Measurements from ENCODE around the gene MTUS2.

The MTUS2 gene

DNA sequence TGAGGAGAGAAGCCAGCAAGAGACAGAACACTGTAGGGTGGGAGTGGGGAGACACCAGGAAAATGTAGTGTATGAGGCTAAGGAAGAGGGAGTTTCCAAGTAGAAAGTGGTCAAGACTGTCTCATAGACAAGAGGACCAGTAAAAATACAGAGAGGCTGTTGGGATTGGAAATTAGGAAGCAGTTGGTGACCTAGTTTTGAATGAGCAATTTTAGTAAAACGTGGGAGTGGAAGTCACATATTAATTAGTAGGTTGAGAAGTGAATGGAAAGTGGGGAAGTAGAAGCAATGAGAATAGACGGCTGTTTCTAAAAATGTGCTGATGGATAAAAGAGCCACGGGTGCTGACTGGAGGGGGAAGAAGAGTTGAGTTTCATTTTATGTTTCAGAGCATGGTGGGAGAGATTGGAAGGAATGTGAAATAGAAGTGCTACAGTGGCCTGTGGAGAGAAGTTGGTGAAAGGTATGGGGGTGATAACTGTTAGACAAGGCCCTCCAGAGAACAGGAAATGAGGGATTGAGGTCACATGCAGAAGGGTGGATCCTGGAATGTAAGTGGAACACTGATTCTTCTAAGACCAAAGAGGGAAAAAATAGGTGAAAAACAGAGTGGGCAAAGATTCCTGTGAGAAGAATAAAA, 247.3 kb downstream of the MTUS2 start:
- Mint-ChIP-seq H3K27ac (no peak overlapping the region), H3K4me1 (no peaks in the 10 kb centered on the region), H3K36me3 (ENCODE audit: low read depth) (no peaks in the 10 kb centered on the region), H3K4me3 (no peak overlapping the region), H3K27me3 (ENCODE audit: low read depth, poor library complexity) (peaks cover 2% of the 10 kb centered on the region), H3K9me3 (peaks cover 12% of the 10 kb centered on the region)
- no peak for DNase-seq
- TF ChIP-seq, protein P1, sequence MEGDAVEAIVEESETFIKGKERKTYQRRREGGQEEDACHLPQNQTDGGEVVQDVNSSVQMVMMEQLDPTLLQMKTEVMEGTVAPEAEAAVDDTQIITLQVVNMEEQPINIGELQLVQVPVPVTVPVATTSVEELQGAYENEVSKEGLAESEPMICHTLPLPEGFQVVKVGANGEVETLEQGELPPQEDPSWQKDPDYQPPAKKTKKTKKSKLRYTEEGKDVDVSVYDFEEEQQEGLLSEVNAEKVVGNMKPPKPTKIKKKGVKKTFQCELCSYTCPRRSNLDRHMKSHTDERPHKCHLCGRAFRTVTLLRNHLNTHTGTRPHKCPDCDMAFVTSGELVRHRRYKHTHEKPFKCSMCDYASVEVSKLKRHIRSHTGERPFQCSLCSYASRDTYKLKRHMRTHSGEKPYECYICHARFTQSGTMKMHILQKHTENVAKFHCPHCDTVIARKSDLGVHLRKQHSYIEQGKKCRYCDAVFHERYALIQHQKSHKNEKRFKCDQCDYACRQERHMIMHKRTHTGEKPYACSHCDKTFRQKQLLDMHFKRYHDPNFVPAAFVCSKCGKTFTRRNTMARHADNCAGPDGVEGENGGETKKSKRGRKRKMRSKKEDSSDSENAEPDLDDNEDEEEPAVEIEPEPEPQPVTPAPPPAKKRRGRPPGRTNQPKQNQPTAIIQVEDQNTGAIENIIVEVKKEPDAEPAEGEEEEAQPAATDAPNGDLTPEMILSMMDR (IDR thresholded peaks at IDR 0.05) = no peak

DNA sequence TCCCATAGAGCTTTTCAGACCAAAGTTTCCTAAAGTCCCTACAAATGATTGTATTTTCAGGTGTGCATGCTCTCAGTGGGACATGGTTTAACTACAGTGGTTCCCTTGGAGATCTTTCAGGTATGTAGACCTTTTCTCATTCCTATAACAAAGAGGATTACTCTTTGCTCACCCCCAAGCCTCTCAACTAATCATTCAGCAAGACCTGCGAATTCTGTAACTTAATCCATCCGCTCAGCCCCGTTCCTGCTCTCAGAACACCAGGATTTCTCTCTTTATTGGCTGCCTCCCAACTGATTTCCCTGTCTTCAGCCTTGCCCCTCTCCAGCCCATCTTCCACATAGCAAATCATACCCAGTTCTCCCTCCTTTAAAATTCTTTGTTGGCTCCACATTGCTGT, 253.6 kb downstream of the MTUS2 start:
- TF ChIP-seq, protein P1 (IDR thresholded peaks at IDR 0.05) = no peak
- no peak overlapping the region for H3K4me3 Mint-ChIP-seq
- peaks cover 2% of the 10 kb centered on the region for H3K27me3 Mint-ChIP-seq (ENCODE audit: low read depth, poor library complexity)
- H3K27ac Mint-ChIP-seq = no peak overlapping the region
- no peak for DNase-seq
- no peaks in the 10 kb centered on the region for H3K36me3 Mint-ChIP-seq (ENCODE audit: low read depth)
- peaks cover 22% of the 10 kb centered on the region for H3K4me1 Mint-ChIP-seq
- peaks cover 19% of the 10 kb centered on the region for H3K9me3 Mint-ChIP-seq

DNA sequence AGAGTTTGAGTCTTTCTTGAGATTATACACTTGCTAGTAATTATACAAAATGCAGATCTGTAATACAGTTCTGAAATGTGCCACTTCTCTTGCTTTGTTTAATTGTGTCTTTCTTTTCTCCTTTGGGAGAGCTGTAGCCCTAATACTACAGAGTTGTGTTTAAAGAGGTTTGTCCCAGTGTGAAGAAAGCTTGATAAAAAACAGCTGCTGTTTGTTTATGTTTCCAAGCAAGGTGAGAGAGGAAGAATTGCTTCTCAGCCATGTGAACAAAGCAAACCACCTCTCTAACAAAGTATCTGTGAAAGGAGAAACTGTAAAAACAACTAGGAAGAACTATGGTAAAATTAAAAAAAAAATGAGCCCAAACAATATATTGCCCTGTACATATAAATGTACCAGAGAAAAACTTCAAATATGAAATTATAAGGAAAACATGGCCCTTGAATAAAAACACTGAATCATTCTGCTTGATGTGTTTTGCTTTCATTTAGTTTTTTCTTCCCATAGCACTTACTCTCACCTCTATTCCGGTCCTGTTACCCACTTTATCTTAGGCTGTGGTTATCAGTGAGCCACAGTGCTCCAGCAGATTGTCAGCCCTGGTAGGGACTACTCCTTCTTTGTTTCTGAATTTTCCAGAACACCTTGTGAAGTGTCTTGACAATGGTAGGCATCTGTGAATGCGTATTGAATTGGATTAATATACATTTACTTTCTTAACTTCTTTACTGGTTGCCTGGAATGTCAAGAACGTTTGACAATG, 257.1 kb downstream of the MTUS2 start:
- no peak overlapping the region for H3K4me3 Mint-ChIP-seq
- DNase-seq = no peak
- H3K27ac Mint-ChIP-seq = no peak overlapping the region
- peaks cover 22% of the 10 kb centered on the region for H3K4me1 Mint-ChIP-seq
- TF ChIP-seq, protein P1 (IDR thresholded peaks at IDR 0.05) = no peak
- H3K36me3 Mint-ChIP-seq (ENCODE audit: low read depth) = no peaks in the 10 kb centered on the region
- no peaks in the 10 kb centered on the region for H3K27me3 Mint-ChIP-seq (ENCODE audit: low read depth, poor library complexity)
- H3K9me3 Mint-ChIP-seq = peaks cover 24% of the 10 kb centered on the region

DNA sequence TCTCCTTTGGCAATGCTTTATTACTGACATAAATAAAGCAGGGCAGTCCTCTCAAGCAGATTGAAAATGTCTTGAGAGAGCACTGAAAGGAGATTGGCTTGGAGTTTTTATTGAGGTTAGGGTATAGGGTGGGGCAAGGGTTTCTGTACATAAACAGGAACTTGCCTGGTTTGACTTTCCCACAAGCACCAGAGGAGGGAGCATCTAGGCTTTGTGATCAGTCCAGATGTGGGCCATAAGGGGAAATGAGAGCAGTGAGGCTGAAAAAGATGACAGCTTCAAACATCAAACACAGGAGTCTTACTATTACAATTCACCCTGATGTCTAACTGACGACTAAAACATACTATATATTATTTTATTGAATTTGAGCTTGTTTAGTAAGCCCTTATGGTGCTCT, 260.9 kb downstream of the MTUS2 start:
- TF ChIP-seq, protein P1 (IDR thresholded peaks at IDR 0.05) = no peak
- DNase-seq = no peak
- Mint-ChIP-seq H3K4me3 (no peak overlapping the region), H3K27ac (no peak overlapping the region), H3K4me1 (peaks cover 8% of the 10 kb centered on the region), H3K36me3 (ENCODE audit: low read depth) (no peaks in the 10 kb centered on the region), H3K27me3 (ENCODE audit: low read depth, poor library complexity) (no peaks in the 10 kb centered on the region), H3K9me3 (peaks cover 23% of the 10 kb centered on the region)

DNA sequence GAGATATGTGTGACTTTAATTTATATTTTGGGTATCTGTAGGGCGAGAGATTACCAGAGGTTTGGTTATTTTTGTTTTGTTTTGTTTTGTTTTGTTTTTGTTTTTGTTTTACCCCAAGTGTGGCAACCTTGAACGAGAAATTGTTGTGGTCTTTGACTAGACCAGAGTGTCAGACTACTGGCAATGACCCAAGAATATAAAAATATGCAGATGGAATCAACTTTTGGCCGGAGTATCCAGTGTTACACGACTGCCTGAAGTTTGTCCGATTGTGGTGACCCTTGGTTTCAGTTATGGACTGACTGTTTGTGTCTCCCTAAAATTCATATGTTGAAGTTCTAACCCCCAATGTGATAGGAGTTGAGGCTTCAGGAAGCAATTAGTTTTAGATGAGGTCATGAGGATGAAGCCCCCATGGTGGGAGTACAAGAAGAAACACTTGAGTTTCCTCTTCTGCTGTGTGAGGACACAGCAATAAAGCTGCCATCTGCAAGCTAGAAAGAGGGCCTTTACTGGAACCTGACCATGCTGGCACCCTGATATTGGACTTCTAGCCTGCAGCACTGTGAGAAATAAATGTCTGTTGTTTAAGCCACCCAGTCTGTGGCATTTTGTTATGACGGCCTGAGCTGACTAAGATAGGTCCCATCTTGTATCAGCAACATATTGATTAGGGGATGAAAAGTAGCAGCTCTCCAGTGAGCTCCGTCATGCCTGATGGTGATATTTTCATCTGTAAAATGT, 261.7 kb downstream of the MTUS2 start:
- TF ChIP-seq, protein P1 (IDR thresholded peaks at IDR 0.05) = no peak
- H3K4me1 Mint-ChIP-seq = peaks cover 8% of the 10 kb centered on the region
- peaks cover 31% of the 10 kb centered on the region for H3K9me3 Mint-ChIP-seq
- H3K4me3 Mint-ChIP-seq = no peak overlapping the region
- no peaks in the 10 kb centered on the region for H3K27me3 Mint-ChIP-seq (ENCODE audit: low read depth, poor library complexity)
- H3K36me3 Mint-ChIP-seq (ENCODE audit: low read depth) = no peaks in the 10 kb centered on the region
- DNase-seq = no peak
- H3K27ac Mint-ChIP-seq = no peak overlapping the region
